Measurements from ENCODE around the gene SULF2. TPM values are rescaled to one million over a fixed set of nuclear protein-coding genes. Genes with fewer than 3 reads are reported as not detected.

Gene SULF2
- total RNA-seq, 4 donors from 2014 or later, result 31.5 to 182 (median 94.4) TPM

DNA sequence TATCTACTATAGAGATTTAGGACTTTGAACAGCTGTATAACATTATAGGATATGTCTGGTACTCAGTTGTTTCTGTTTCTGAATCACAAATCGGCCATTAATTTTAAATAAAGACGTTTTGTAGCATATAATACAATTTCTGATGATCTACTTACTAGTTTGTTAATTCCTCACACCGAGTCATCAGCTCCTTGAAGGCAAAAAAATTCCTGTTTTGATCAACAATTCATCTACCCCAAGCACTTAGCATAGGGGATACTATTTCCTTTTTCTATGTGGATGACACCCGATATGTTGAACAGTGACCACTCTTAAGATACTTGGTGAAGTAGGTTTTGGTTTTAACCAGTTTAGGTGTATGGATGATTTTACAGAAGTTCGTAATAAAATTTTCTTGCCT lies 176.3 kb downstream of the SULF2 start:
- no peaks in the 10 kb centered on the region for H3K9me3 ChIP-seq
- no peak for DNase-seq
- no peak overlapping the region for H3K4me3 ChIP-seq
- H3K4me1 ChIP-seq, result peaks cover 0 to 19% (median 10%) of the 10 kb centered on the region in 3 donors
- peaks cover 0 to 15% (median 0%) of the 10 kb centered on the region in 3 donors for H3K36me3 ChIP-seq
- no peak overlapping the region for H3K27ac ChIP-seq
- intact Hi-C loops (cut with DNase I), result no loop called here
- 76 to 79% methylated on average over 5 of the region's 5 CpGs for WGBS, 2 donors
- TF ChIP-seq, protein P1, sequence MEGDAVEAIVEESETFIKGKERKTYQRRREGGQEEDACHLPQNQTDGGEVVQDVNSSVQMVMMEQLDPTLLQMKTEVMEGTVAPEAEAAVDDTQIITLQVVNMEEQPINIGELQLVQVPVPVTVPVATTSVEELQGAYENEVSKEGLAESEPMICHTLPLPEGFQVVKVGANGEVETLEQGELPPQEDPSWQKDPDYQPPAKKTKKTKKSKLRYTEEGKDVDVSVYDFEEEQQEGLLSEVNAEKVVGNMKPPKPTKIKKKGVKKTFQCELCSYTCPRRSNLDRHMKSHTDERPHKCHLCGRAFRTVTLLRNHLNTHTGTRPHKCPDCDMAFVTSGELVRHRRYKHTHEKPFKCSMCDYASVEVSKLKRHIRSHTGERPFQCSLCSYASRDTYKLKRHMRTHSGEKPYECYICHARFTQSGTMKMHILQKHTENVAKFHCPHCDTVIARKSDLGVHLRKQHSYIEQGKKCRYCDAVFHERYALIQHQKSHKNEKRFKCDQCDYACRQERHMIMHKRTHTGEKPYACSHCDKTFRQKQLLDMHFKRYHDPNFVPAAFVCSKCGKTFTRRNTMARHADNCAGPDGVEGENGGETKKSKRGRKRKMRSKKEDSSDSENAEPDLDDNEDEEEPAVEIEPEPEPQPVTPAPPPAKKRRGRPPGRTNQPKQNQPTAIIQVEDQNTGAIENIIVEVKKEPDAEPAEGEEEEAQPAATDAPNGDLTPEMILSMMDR (IDR thresholded peaks at IDR 0.05), result no peak
- TF ChIP-seq POLR2A (IDR thresholded peaks at IDR 0.05), result no peak
- H3K27me3 ChIP-seq, result no peaks in the 10 kb centered on the region

Small RNAs within 50 kb of the gene (small RNA-seq; reads per million reads assigned to genes)
- gene RNU7-173P, result 0 reads per million in 4 donors
